ENCODE measurements around the gene CAMTA1. TPM values are rescaled to one million over a fixed set of nuclear protein-coding genes. Genes with fewer than 3 reads are reported as not detected.

The CAMTA1 gene
- total RNA-seq, 6 experiments from 2014 or later: 78.1 to 96.6 (median 86.1) TPM

- no peaks in the 10 kb centered on the region for H3K4me1 Mint-ChIP-seq (ENCODE audit: low read depth)
- peaks cover 63% of the 10 kb centered on the region for H3K27me3 Mint-ChIP-seq (ENCODE audit: insufficient read depth)
- no peaks in the 10 kb centered on the region for H3K9me3 Mint-ChIP-seq
- H3K27ac Mint-ChIP-seq: no peak overlapping the region
- DNase-seq: no peak
- no peak for TF ChIP-seq CTCF (IDR thresholded peaks at IDR 0.05)
- no peak overlapping the region for H3K4me3 Mint-ChIP-seq
- no peaks in the 10 kb centered on the region for H3K36me3 Mint-ChIP-seq (ENCODE audit: low read depth)
These were observed 947.1 kb downstream of the CAMTA1 start for GRCh38 chr1:7732331-7732730.

GRCh38 chr1:7733276-7733675, 948.0 kb downstream of the CAMTA1 start:
- Mint-ChIP-seq H3K27ac (no peak overlapping the region), H3K27me3 (ENCODE audit: insufficient read depth) (peaks cover 69% of the 10 kb centered on the region), H3K4me1 (ENCODE audit: low read depth) (no peaks in the 10 kb centered on the region), H3K36me3 (ENCODE audit: low read depth) (no peaks in the 10 kb centered on the region), H3K9me3 (no peaks in the 10 kb centered on the region), H3K4me3 (no peak overlapping the region)
- TF ChIP-seq CTCF (IDR thresholded peaks at IDR 0.05): no peak
- DNase-seq: no peak

GRCh38 chr1:7738044-7738443, 952.8 kb downstream of the CAMTA1 start:
- Mint-ChIP-seq H3K4me3 (no peak overlapping the region), H3K27me3 (ENCODE audit: insufficient read depth) (peaks cover 56% of the 10 kb centered on the region), H3K4me1 (ENCODE audit: low read depth) (no peaks in the 10 kb centered on the region), H3K36me3 (ENCODE audit: low read depth) (no peaks in the 10 kb centered on the region), H3K27ac (no peak overlapping the region), H3K9me3 (no peaks in the 10 kb centered on the region)
- no peak for TF ChIP-seq CTCF (IDR thresholded peaks at IDR 0.05)
- DNase-seq: no peak

GRCh38 chr1:7743346-7743745, 958.1 kb downstream of the CAMTA1 start:
- Mint-ChIP-seq H3K27ac (no peak overlapping the region), H3K4me3 (no peak overlapping the region), H3K9me3 (no peaks in the 10 kb centered on the region), H3K36me3 (ENCODE audit: low read depth) (no peaks in the 10 kb centered on the region), H3K4me1 (ENCODE audit: low read depth) (no peaks in the 10 kb centered on the region), H3K27me3 (ENCODE audit: insufficient read depth) (peaks cover 44% of the 10 kb centered on the region)
- no peak for TF ChIP-seq CTCF (IDR thresholded peaks at IDR 0.05)
- DNase-seq: no peak

GRCh38 chr1:7744882-7745281, 959.6 kb downstream of the CAMTA1 start:
- H3K36me3 Mint-ChIP-seq (ENCODE audit: low read depth): no peaks in the 10 kb centered on the region
- no peak overlapping the region for H3K27ac Mint-ChIP-seq
- peaks cover 43% of the 10 kb centered on the region for H3K27me3 Mint-ChIP-seq (ENCODE audit: insufficient read depth)
- DNase-seq: no peak
- H3K9me3 Mint-ChIP-seq: no peaks in the 10 kb centered on the region
- no peak for TF ChIP-seq CTCF (IDR thresholded peaks at IDR 0.05)
- H3K4me1 Mint-ChIP-seq (ENCODE audit: low read depth): no peaks in the 10 kb centered on the region
- H3K4me3 Mint-ChIP-seq: no peak overlapping the region

GRCh38 chr1:7745783-7746182, 960.5 kb downstream of the CAMTA1 start:
- Mint-ChIP-seq H3K4me3 (no peak overlapping the region), H3K36me3 (ENCODE audit: low read depth) (no peaks in the 10 kb centered on the region), H3K27me3 (ENCODE audit: insufficient read depth) (peaks cover 43% of the 10 kb centered on the region), H3K9me3 (no peaks in the 10 kb centered on the region), H3K4me1 (ENCODE audit: low read depth) (no peaks in the 10 kb centered on the region), H3K27ac (no peak overlapping the region)
- no peak for DNase-seq
- no peak for TF ChIP-seq CTCF (IDR thresholded peaks at IDR 0.05)
